AG09319 (cell line): ENCODE results near the gene APAF1.

Source experiments
- DNase-seq: peaks from one replicate; pipeline ENCODE4 v3.0.0-alpha.2; 2010; ENCODE audit warnings: low read depth; ENCODE audit errors: extremely low read depth
- TF ChIP-seq, protein P1 (sequence below): IDR thresholded peaks from 2 replicates; pipeline ENCODE4 v1.5.1; 2011; ENCODE audit warnings: low read depth, mild to moderate bottlenecking, inconsistent platforms, low read length, moderate library complexity

APAF1 gene

DNA sequence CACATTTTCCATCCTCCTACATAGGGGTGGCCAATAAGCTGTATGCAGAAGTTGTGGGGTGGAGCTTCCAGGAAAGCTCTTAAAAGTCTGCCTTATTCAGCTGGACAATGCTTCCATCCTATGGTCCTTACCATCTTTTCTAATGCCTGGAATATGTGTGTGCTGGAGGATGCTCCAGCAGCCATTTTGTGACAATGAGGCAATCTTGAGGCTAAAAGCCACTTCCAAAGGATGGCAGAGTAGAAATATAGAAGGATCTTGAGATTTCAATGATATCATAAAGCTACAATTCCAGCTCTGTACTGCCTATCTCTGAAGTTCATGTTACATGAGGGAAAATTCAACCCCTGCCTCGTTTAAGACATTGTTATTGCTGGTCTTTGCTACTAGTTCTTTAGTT lies 95.7 kb downstream of the APAF1 start:
- TF ChIP-seq, protein P1, sequence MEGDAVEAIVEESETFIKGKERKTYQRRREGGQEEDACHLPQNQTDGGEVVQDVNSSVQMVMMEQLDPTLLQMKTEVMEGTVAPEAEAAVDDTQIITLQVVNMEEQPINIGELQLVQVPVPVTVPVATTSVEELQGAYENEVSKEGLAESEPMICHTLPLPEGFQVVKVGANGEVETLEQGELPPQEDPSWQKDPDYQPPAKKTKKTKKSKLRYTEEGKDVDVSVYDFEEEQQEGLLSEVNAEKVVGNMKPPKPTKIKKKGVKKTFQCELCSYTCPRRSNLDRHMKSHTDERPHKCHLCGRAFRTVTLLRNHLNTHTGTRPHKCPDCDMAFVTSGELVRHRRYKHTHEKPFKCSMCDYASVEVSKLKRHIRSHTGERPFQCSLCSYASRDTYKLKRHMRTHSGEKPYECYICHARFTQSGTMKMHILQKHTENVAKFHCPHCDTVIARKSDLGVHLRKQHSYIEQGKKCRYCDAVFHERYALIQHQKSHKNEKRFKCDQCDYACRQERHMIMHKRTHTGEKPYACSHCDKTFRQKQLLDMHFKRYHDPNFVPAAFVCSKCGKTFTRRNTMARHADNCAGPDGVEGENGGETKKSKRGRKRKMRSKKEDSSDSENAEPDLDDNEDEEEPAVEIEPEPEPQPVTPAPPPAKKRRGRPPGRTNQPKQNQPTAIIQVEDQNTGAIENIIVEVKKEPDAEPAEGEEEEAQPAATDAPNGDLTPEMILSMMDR, result no peak
- no peak for DNase-seq

DNA sequence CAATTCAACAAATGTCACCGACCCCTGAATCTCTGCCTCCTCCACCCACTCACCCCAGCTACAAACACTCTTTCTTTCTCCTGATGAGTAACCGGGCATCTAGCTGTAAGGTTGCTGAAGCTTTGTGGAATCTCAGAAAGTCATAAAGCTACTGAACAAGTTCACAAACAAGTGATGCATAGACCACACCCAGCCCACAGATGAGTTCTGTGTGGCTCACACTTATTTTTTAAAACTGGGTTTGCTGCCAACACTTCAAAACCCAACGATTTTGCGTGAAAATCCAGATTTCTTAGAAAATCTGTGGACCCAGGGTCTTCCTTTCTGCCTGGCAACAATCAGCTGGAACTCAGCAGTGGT lies 96.1 kb downstream of the APAF1 start:
- TF ChIP-seq, protein P1, result no peak
- DNase-seq, result no peak

DNA sequence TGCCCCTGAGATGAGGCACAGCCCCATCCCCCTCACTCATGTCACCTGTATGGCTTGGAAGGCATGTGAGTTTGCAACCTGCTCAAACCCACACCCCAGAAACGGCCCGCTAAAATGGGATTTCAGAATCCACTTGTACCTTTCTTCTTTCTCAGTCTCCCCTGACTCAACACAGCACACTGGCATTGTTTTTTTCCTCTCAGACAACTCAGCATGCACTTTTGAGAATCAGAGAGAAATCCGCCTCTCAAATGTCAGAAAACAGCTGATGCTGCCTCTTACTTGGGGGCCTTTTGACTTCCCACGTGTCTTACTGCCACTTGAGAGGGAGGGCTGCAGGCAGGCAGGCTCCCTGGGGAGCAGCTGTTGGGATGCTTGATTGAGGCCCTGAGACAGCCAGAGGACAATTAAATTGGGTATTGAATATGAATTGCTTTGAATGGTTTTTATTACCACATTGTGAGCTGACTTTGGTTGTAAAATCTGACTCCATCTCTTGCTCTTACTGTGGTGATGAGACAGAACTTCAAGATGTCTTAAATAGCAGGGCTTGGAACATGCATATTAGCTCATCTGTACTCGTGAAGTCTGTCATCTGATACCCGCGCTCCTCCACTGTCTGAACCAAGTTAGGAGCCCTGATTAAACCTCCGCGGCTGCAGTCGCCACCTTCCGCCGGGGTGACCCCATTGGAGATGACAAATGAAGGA lies 96.6 kb downstream of the APAF1 start:
- TF ChIP-seq, protein P1, result no peak
- no peak for DNase-seq

DNA sequence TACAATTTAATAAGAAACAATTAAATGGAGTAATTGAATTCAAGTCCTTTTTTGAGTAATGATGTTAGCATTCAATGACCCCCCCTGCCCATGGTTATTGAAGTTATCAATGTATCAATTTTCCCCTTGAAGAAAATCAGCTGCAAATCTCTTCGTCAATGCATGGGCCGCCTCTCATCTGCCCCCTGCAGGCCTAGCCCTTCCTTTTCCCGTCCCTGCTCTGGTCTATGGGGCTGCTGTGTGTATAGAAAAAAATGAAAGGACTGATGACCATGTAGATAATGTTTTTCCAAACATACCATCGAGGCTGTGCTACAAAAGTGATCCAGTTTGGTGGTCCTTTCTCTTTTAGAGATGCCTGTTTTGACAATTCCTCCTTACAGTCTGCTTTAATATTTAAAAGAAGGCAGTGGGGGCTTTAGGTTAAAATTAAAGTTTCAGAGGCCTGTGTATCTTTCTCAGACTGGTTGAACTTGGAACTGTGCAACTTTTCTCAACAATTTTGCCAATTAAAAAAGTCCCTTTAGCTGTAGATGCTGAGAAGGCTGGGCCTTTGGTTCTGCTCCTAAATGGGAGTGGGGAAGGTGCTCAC lies 98.4 kb downstream of the APAF1 start:
- TF ChIP-seq, protein P1, result peak; percentile 34
- no peak for DNase-seq

DNA sequence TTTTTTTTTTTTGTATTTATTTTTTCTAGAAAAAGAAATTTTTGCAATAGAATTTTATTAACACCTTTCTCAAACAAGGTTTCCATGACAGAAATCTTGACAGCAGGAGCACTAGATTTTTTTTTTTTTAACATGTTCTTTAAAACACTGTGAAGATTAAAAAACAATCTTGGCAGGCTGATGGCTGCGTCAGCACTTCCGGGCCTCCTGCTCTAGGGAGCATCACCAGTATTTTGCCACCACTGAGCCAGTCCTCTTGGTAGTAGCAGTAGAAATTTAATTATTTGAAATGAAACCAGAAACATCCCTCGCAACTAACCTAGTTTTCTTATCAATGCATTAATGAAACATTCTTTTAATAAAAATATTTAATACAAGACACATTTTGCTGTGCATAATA lies 99.6 kb downstream of the APAF1 start:
- TF ChIP-seq, protein P1, result no peak
- no peak for DNase-seq

DNA sequence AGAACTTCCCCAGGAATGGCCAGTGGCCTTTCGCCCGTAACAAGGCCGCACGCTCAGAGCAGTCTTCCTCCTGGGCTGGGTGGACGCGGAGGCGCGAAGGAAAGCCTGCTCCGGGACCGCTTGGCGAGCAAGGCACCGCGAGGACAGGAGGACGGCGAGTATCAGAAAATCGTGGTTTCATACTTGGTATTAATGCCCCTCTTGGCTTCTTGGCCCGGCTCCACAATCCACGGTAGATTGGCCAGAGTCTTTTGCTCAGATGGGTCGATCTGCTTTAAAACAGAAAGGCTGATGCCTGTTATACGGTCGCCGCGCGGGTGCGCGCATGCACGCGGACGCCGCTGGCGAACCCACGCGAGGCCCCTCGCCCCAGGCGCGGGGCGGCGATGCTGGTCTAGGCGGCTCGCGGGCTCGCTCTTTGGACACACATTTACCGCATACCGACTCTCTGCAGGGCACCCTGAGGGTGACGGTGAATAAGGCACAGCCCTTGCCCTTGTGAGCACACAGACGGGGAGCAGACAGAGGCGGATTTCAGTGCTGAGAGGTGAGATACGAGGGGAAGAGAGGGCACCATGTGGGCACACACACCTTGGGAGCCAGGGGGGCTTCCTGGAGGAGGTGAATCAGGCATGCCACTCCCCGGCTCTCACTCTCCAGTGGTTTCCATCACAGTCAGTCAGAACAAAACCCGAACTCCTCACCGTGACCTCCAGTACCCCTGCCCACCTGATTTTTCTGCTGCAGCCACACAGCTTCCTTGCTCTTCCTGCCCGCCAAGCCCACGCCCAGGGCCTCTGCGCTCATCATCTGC lies 100.7 kb downstream of the APAF1 start:
- no peak for DNase-seq
- TF ChIP-seq, protein P1, result no peak

DNA sequence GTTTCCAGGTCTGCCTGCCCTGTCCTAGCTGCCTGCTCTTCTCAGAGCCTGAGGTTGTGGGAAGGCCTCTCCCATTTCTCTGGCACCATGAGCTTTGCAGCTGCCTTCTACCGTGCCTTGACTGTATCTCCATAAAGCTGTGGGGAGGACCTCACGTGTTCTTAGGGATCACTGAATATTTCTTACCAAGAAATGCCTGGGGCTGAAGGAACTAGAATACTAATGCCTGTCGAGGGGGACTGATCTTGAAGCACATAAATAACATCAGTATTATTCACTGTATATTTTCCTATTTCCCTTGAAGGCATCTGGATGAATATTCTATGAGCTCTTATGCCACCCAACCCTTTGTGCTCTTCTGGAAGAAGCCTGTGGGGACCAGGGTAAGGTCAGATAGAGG lies 103.4 kb downstream of the APAF1 start:
- TF ChIP-seq, protein P1, result no peak
- no peak for DNase-seq
